NCI-H1105 treated with DMSO at 0.1 percent for 48 hours (cell line): ENCODE data around the gene ARHGEF19.
"Not testable (repeated sequence)": the region's sequence is repeated elsewhere in the genome, so short reads cannot be mapped to it uniquely, and the experiment has no call there.

Experiments
- DNase-seq: peaks from one replicate; lab custom pipeline; 2025; lab: John Stamatoyannopoulos, UW

The ARHGEF19 gene

GRCh38 chr1:16212251-16212961, at the start of gene ARHGEF19:
ARHGEF19 (minus strand) TSS chr1:16212652; CDS start chr1:16209054, 3,598 bp downstream.
- DNase-seq = peak; percentile 92

DNA sequence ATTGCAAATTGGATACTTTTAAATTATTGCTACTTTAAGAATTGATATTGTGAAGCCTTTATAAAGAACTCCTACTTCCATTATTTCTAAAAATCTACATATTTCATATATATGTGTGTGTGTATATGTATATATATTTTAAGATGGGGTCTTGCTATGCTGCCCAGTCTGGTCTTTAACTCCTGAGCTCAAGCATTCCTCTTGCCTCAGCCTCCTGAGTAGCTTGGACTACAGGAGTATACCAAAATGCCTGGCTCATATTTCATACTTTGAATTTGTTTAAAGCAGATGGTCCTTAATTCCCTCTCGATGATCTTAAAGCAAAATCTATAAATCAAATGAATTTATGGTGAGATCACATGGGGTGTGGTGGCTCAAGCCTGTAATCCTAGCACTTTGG, 49.6 kb upstream of the ARHGEF19 start:
- DNase-seq = no peak

- no peak for DNase-seq
Observed at GRCh38 chr1:16260814-16261213, 48.4 kb upstream of the ARHGEF19 start.

DNA sequence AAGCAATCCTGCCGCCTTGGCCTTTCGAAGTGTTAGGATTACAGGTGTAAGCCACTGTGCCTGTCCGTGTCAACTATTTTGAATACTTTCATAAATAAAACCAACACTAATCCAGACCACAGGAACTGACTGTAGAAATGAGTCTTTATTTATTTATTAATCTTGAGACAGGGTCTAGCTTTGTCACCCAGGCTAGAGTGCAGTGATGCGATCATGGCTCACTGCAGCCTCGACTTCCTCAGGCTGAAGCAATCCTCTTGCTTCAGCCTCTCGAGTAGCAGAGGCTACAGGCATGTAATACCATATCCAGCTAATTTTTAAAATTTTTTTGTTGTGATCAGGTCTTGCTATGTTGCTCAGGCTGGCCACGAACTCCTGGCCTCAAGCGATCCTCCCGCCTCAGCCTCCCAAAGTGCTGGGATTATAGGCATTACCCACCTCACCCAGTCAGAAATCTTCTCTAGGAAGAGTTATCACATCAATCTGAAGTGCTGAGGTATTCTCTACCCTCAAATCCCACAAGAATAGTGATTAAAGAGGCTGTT, 46.2 kb upstream of the ARHGEF19 start:
- no peak for DNase-seq

DNA sequence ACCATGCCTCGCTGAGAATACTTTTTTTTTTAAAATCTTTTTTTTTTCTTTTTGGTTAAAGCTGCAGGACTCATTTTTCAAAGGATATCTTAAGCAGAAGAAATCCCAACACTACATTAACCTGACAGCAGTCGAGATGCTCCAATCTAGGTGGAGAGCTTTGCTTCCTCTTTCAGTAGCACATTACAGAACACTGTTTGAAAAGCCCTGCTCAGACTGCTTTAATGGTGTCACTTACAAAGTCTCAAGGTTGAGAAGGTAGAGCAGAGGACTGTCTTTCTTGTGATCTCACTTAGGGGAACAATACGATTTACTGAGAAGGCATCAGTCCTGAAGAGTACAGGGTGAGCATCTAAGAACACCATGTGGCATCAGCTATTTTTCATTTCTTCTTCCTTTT, 45.5 kb upstream of the ARHGEF19 start:
- no peak for DNase-seq

DNA sequence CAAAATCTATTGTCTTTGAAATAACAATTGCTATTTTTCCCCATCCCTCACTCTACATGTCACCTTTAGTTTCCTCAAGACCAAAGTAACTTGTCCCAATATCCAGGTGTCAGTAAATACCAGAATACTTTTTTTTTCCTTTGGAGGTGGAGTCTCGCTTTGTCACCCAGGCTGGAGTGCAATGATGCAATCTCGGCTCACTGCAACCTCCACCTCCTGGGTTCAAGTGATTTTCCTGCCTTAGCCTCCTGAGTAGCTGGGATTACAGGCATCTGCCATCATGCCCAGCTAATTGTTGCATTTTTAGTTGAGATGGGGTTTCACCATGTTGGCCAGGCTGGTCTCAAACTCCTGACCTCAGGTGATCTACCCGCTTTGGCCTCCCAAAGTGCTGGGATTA, 45.1 kb upstream of the ARHGEF19 start:
- not testable (repeated sequence) for DNase-seq

DNA sequence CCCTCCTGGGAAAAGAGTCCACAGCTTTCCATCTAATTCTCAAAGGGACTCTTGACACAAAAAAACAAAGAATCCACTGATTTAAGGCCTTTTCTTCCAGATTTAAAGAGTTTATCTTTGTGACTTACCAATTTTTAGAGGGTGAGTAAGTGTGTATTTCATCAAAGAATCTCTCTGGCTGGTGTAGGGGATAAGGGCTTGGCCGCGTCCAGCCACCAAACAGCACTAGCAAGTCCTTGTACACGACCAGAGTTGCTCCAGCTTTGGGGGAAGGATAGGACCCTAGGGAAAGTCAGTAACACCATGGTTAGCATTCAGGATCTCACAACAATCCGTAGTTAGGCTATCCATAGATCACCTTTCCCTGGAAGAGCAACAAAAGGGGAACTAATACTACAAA, 44.0 kb upstream of the ARHGEF19 start:
- DNase-seq = no peak

- no peak for DNase-seq
Observed at GRCh38 chr1:16254263-16254928, 41.9 kb upstream of the ARHGEF19 start.

- no peak for DNase-seq
Observed at GRCh38 chr1:16253332-16253922, 41.0 kb upstream of the ARHGEF19 start.

- no peak for DNase-seq
Observed at GRCh38 chr1:16252912-16253311, 40.5 kb upstream of the ARHGEF19 start.

GRCh38 chr1:16251381-16251780, 38.9 kb upstream of the ARHGEF19 start:
- DNase-seq = no peak

DNA sequence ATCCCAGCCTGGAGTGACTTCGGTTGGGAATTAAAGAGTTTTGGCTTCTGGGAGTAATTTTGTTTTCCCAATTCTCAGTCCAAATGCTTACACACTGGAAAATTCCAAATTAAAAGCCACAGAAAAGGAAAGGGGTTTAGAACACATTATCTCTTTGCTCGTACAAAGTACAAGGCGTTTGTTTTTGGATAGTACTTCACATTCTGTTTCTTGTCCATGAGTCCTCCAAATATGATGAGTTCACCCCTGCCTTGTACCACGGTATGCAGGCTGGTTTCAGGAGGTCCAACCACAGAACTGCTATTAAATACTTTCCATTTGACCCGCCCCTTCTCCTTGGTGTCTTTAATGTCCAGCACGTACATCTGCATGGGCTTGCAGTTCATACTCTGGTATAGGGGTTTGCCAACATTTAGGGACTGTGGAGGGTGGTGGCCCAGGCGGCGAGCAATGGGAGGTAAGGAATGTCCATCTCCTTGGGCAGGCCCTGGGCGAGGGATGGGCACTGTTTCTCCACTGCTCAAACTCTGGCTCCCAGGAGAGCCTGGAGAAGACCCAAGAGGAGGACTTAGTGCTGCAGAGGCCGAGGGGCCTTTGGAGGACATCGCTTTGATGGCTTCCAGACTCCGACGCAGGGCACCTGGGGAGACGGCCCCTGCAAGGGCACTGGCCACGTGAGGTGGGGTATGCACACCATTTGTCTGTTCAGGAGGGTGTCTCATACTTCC, 38.2 kb upstream of the ARHGEF19 start:
- DNase-seq = no peak

GRCh38 chr1:16249596-16250241, 37.3 kb upstream of the ARHGEF19 start:
- DNase-seq = peak; percentile 50

- DNase-seq = peak; percentile 100
Observed at GRCh38 chr1:16248603-16249516, 36.4 kb upstream of the ARHGEF19 start.

DNA sequence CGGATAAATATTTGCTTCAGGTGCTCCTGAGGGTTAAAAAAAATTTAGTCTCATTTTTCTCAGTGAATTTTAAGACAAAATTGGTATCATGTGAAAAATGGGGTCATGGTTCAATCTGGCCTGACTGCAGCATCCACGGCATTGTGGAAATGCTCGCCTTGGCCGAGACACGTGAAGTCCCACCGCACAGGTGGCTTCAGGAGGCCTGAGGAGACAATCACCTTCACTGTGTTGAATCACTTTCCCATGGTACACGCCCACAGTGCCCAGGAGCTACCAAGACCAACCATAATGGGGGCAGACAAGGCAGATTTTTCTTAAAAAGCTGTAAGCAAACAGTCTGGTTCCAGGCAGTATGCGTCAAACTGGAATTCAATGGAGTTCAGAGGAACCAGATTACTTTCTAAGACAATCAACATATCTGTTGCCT, 35.6 kb upstream of the ARHGEF19 start:
- no peak for DNase-seq

GRCh38 chr1:16247441-16247840, 35.0 kb upstream of the ARHGEF19 start:
- no peak for DNase-seq

DNA sequence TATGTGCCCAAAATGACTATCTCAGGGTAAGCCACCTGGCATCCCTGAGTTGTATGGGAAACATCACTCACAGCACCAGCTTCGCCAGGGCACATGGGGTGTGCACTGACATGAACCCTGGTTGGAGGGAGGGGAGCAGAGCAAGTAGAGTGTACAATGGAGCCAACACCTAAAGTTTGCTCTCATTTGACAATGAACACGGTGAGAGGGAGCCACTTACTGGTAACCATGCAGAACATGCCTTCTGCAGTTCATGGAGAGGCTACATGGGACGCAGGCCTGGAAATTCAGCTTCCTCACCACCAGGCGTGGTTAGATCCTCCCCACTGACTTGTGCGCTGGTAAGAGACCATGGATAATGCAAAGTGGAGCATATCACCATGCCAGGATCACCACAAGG, 34.5 kb upstream of the ARHGEF19 start:
- DNase-seq = no peak

GRCh38 chr1:16246239-16246638, 33.8 kb upstream of the ARHGEF19 start:
- DNase-seq = not testable (repeated sequence)

GRCh38 chr1:16245476-16246196, 33.2 kb upstream of the ARHGEF19 start:
- DNase-seq = no peak
